ENCODE results near the gene GALNT4. TPM values are rescaled to one million over a fixed set of nuclear protein-coding genes. Genes with fewer than 3 reads are reported as not detected.

GALNT4 gene
- total RNA-seq, 1 experiment from 2014 or later, result 2.8 TPM

- Histone ChIP-seq H3K27me3 (ENCODE audit: insufficient read depth, low read length) (no peaks in the 10 kb centered on the region), H3K4me2 (ENCODE audit: low read length) (no peak overlapping the region), H3K9ac (ENCODE audit: low read length) (no peak overlapping the region), H3K79me2 (ENCODE audit: insufficient read depth, low read length) (peaks cover 7% of the 10 kb centered on the region), H3K27ac (ENCODE audit: low read depth, low read length) (no peak overlapping the region), H3K36me3 (ENCODE audit: control insufficient read depth in 1 of 2, insufficient read depth in 2 of 2, low read length in 2 of 2) (no peaks in the 10 kb centered on the region), H3K9me2 (ENCODE audit: insufficient read depth) (no peaks in the 10 kb centered on the region), H3K4me1 (ENCODE audit: control insufficient read depth in 1 of 2, insufficient read depth in 2 of 2, low read length in 2 of 2) (no peaks in the 10 kb centered on the region), H2AFZ (ENCODE audit: low read depth, low read length, poor library complexity, severe bottlenecking) (no peak overlapping the region), H3K9me3 (ENCODE audit: control insufficient read depth in 1 of 2, insufficient read depth in 1 of 2, low read depth in 1 of 2, low read length in 2 of 2) (no peaks in the 10 kb centered on the region), H3K4me3 (replicated peaks in 1 of 2; ENCODE audit: low read depth in 1 of 2, low read length in 2 of 2) (no peak overlapping the region), H4K20me1 (ENCODE audit: insufficient read depth) (no peaks in the 10 kb centered on the region)
- ChIA-PET POLR2A (no interaction called here), CTCF (no interaction called here), RAD21 (ENCODE audit: low non-redundant PET in 1 of 2, low total read pairs in 2 of 2, uncharacterized antibody in 2 of 2, unreplicated experiment in 2 of 2) (no interaction called here)
- ATAC-seq (no peak), DNase-seq (ENCODE audit: low read depth, low spot score) (no peak)
- BruUV-seq (replicated peaks), result no TSS peak
- intact Hi-C loops (cut with micrococcal nuclease), result no loop called here
- TF ChIP-seq FOSL1 (IDR thresholded peaks at IDR 0.05; ENCODE audit: low read depth) (no peak), REST (IDR thresholded peaks at IDR 0.05; ENCODE audit: low read depth) (no peak), SRF (IDR thresholded peaks at IDR 0.05; ENCODE audit: low read depth) (no peak), SIN3A (IDR thresholded peaks at IDR 0.05; ENCODE audit: low read depth) (no peak), SP1 (IDR thresholded peaks at IDR 0.05; ENCODE audit: low read depth) (no peak), ZNF274 (IDR thresholded peaks at IDR 0.05; ENCODE audit: low read depth, low read length) (no peak), POLR2A (IDR thresholded peaks at IDR 0.05; ENCODE audit: borderline replicate concordance, extremely low read depth, insufficient read depth, insufficient read length) (no peak), YY1 (IDR thresholded peaks at IDR 0.05; ENCODE audit: extremely low read depth, insufficient replicate concordance, low read depth, low read length) (no peak), MAX (IDR thresholded peaks at IDR 0.05) (no peak), JUND (IDR thresholded peaks at IDR 0.05) (no peak), RAD21 (IDR thresholded peaks at IDR 0.05; ENCODE audit: low read depth) (no peak), ELF1 (IDR thresholded peaks at IDR 0.05; ENCODE audit: borderline replicate concordance, low read depth) (no peak), EGR1 (IDR thresholded peaks at IDR 0.05; ENCODE audit: low read depth) (no peak), CEBPB (IDR thresholded peaks at IDR 0.05; ENCODE audit: low read depth) (no peak), ATF3 (IDR thresholded peaks at IDR 0.05) (no peak), EZH2phosphoT487 (IDR thresholded peaks at IDR 0.05; ENCODE audit: borderline replicate concordance) (no peak)
Measured at GRCh38 chr12:89514751-89515150, 9.8 kb downstream of the GALNT4 start.
